Measurements from ENCODE around the gene HCK.
"Not testable (repeated sequence)": the region's sequence is repeated elsewhere in the genome, so short reads cannot be mapped to it uniquely, and the experiment has no call there.

HCK gene

DNA sequence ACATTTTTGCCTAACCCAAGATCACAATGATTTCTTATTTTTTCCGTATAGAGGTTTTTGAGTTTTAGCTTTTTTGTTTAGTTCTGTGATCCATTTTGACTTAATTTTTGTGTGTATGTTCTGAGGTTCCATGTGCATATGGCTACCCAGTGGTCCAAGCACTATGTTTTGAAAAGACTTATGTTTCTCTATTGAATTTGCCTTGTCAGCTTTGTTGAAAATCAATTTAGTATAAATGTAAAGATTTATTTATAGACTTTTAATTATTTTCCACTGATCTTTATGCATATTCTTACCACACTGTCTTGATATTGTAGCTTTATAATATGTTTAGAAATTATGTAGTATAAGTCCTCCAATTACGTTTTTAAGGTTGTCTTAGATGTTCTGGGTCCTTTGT, 67.7 kb downstream of the HCK start:
- Histone ChIP-seq H2AFZ (ENCODE audit: low read depth, low read length, severe bottlenecking) (no peak overlapping the region), H3K27me3 (ENCODE audit: low read length) (no peaks in the 10 kb centered on the region), H3K36me3 (ENCODE audit: low read length) (0 out of 2 replicates have a peak, but pooled peaks cover 2% of the 10 kb centered on the region), H3F3A (ENCODE audit: insufficient read depth) (peaks cover 5% of the 10 kb centered on the region; the same call in 1 of the 2 replicates), H3K9ac (ENCODE audit: low read length) (no peak overlapping the region), H3K4me3 (ENCODE audit: insufficient read depth, low read length, poor library complexity, severe bottlenecking) (no peak overlapping the region), H3K9me3 (ENCODE audit: insufficient read depth, low read length) (no peaks in the 10 kb centered on the region), H3K9me2 (replicated peaks; ENCODE audit: insufficient read depth, low read length) (no peaks in the 10 kb centered on the region), H3K4me2 (ENCODE audit: low read depth, low read length, poor library complexity, severe bottlenecking) (no peak overlapping the region), H3K79me2 (ENCODE audit: insufficient read depth, low read length) (peaks cover 66% of the 10 kb centered on the region), H3K27ac (ENCODE audit: low read depth, low read length) (no peak overlapping the region), H4K20me1 (ENCODE audit: low read depth, low read length) (peaks cover 13% of the 10 kb centered on the region; the same call in 1 of the 2 replicates)
- TF ChIP-seq EZH2phosphoT487 (conservative IDR thresholded peaks at IDR 0.05; ENCODE audit: low read length): no peak
- TF ChIP-seq, protein P1, sequence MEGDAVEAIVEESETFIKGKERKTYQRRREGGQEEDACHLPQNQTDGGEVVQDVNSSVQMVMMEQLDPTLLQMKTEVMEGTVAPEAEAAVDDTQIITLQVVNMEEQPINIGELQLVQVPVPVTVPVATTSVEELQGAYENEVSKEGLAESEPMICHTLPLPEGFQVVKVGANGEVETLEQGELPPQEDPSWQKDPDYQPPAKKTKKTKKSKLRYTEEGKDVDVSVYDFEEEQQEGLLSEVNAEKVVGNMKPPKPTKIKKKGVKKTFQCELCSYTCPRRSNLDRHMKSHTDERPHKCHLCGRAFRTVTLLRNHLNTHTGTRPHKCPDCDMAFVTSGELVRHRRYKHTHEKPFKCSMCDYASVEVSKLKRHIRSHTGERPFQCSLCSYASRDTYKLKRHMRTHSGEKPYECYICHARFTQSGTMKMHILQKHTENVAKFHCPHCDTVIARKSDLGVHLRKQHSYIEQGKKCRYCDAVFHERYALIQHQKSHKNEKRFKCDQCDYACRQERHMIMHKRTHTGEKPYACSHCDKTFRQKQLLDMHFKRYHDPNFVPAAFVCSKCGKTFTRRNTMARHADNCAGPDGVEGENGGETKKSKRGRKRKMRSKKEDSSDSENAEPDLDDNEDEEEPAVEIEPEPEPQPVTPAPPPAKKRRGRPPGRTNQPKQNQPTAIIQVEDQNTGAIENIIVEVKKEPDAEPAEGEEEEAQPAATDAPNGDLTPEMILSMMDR (IDR thresholded peaks at IDR 0.05; ENCODE audit: insufficient read depth, low read length, poor library complexity, severe bottlenecking): no peak

DNA sequence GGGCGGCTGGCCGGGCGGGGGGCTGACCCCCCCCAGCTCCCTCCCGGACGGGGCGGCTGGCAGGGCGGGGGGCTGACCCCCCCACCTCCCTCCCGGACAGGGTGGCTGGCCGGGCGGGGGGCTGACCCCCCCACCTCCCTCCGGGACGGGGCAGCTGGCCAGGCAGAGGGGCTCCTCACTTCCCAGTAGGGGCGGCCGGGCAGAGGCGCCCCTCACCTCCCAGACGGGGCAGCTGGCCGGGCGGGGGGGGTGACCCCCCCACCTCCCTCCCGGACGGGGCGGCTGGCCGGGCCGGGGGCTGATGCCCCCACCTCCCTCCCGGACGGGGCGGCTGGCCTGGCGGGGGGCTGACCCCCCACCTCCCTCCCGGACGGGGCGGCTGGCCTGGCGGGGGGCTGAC, 69.9 kb downstream of the HCK start:
- not testable (repeated sequence) for H3K4me3 ChIP-seq (ENCODE audit: insufficient read depth, low read length, poor library complexity, severe bottlenecking); H3F3A ChIP-seq (ENCODE audit: insufficient read depth); H3K27me3 ChIP-seq (ENCODE audit: low read length); H3K9me2 ChIP-seq (replicated peaks; ENCODE audit: insufficient read depth, low read length); H3K9me3 ChIP-seq (ENCODE audit: insufficient read depth, low read length); H2AFZ ChIP-seq (ENCODE audit: low read depth, low read length, severe bottlenecking); H3K4me2 ChIP-seq (ENCODE audit: low read depth, low read length, poor library complexity, severe bottlenecking); H3K27ac ChIP-seq (ENCODE audit: low read depth, low read length); H3K9ac ChIP-seq (ENCODE audit: low read length); H3K36me3 ChIP-seq (ENCODE audit: low read length)
- peaks cover 62% of the 10 kb centered on the region for H3K79me2 ChIP-seq (ENCODE audit: insufficient read depth, low read length)
- peaks cover 13% of the 10 kb centered on the region; the same call in 1 of the 2 replicates for H4K20me1 ChIP-seq (ENCODE audit: low read depth, low read length)

DNA sequence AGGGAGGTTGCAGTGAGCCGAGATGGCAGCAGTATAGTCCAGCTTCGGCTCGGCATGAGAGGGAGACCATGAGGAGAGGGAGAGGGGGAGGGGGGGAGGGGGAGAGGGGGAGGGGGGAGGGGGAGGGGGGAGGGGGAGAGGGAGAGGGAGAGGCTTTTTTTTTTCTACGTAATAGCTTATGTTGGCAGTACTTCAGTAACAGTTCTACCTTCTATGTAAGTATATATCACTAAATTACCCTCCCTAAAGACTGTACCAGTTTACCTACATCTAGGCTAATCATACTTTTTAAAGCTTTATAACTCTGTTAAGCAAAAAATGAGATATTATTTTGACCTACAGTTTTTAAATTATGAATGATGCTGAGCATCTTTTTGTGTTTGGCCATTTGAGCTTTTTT, 71.0 kb downstream of the HCK start:
- no peak overlapping the region for H3K4me2 ChIP-seq (ENCODE audit: low read depth, low read length, poor library complexity, severe bottlenecking)
- no peaks in the 10 kb centered on the region for H3K27me3 ChIP-seq (ENCODE audit: low read length)
- H4K20me1 ChIP-seq (ENCODE audit: low read depth, low read length): peaks cover 13% of the 10 kb centered on the region; the same call in 1 of the 2 replicates
- no peaks in the 10 kb centered on the region for H3K9me3 ChIP-seq (ENCODE audit: insufficient read depth, low read length)
- H3K36me3 ChIP-seq (ENCODE audit: low read length): 0 out of 2 replicates have a peak, but pooled peaks cover 2% of the 10 kb centered on the region
- H3K27ac ChIP-seq (ENCODE audit: low read depth, low read length): no peak overlapping the region
- H2AFZ ChIP-seq (ENCODE audit: low read depth, low read length, severe bottlenecking): no peak overlapping the region
- H3K9me2 ChIP-seq (replicated peaks; ENCODE audit: insufficient read depth, low read length): no peaks in the 10 kb centered on the region
- peaks cover 62% of the 10 kb centered on the region for H3K79me2 ChIP-seq (ENCODE audit: insufficient read depth, low read length)
- H3K4me3 ChIP-seq (ENCODE audit: insufficient read depth, low read length, poor library complexity, severe bottlenecking): no peak overlapping the region
- no peak overlapping the region for H3K9ac ChIP-seq (ENCODE audit: low read length)
- TF ChIP-seq, protein P1 (IDR thresholded peaks at IDR 0.05; ENCODE audit: insufficient read depth, low read length, poor library complexity, severe bottlenecking): no peak
- H3F3A ChIP-seq (ENCODE audit: insufficient read depth): peaks cover 5% of the 10 kb centered on the region; the same call in 1 of the 2 replicates

DNA sequence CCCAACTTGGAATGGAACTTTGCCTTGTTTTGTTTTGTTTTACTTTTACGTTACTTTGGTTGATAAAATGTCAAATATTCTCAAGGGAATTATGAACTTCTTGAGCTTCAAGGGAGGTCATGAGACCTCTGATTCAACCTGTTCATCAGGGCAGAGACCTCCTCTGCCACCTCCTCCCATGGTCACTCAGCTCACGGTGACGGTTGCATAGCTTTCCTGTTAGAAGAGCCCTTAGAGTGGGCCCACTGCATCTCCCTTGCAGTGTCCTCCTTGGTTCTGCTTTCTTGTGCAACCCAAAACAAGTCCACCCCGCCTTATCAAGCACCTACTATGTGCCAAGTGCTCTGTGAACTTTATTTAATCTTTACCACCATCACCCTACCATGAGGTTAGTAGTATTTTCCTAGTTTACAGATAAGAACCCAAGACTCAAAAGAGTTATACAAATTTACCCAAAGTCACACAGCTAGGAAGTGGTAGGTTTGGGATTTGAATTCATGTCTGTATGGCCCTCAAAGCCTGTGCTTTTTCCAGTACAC, 72.9 kb downstream of the HCK start:
- no peak overlapping the region for H3K4me2 ChIP-seq (ENCODE audit: low read depth, low read length, poor library complexity, severe bottlenecking)
- no peaks in the 10 kb centered on the region for H3K27me3 ChIP-seq (ENCODE audit: low read length)
- H3K27ac ChIP-seq (ENCODE audit: low read depth, low read length): no peak overlapping the region
- no peaks in the 10 kb centered on the region for H3K9me2 ChIP-seq (replicated peaks; ENCODE audit: insufficient read depth, low read length)
- H3K79me2 ChIP-seq (ENCODE audit: insufficient read depth, low read length): peaks cover 63% of the 10 kb centered on the region
- H3K36me3 ChIP-seq (ENCODE audit: low read length): 0 out of 2 replicates have a peak, but pooled peaks cover 2% of the 10 kb centered on the region
- H2AFZ ChIP-seq (ENCODE audit: low read depth, low read length, severe bottlenecking): no peak overlapping the region
- H3K9ac ChIP-seq (ENCODE audit: low read length): no peak overlapping the region
- no peak for TF ChIP-seq EZH2phosphoT487 (conservative IDR thresholded peaks at IDR 0.05; ENCODE audit: low read length)
- TF ChIP-seq, protein P1 (IDR thresholded peaks at IDR 0.05; ENCODE audit: insufficient read depth, low read length, poor library complexity, severe bottlenecking): no peak
- no peak overlapping the region for H3K4me3 ChIP-seq (ENCODE audit: insufficient read depth, low read length, poor library complexity, severe bottlenecking)
- peaks cover 7% of the 10 kb centered on the region; the same call in 1 of the 2 replicates for H4K20me1 ChIP-seq (ENCODE audit: low read depth, low read length)
- H3F3A ChIP-seq (ENCODE audit: insufficient read depth): no peaks in the 10 kb centered on the region
- H3K9me3 ChIP-seq (ENCODE audit: insufficient read depth, low read length): no peaks in the 10 kb centered on the region
